Osteoblast (primary cell): Measurements from ENCODE around the gene PUM1. TPM values are rescaled to one million over a fixed set of nuclear protein-coding genes. Genes with fewer than 3 reads are reported as not detected.

ENCODE experiments used
- DNase-seq: peaks from one replicate; pipeline ENCODE4 v3.0.0; 2011; ENCODE audit warnings: low spot score, mixed read lengths; ENCODE audit not compliant: insufficient read length; ENCODE audit errors: missing footprints
- H2AFZ ChIP-seq: 2 replicates; pipeline ENCODE4 v1.6.0; 2011; ENCODE audit warnings: mild to moderate bottlenecking, low read length
- H3K27ac ChIP-seq: 2 replicates; pipeline ENCODE4 v1.5.1; 2011; ENCODE audit warnings: mild to moderate bottlenecking, low read depth, low read length, moderate library complexity
- H3K27me3 ChIP-seq: 2 replicates; pipeline ENCODE4 v1.6.0; 2012; ENCODE audit warnings: mild to moderate bottlenecking, control low read depth, inconsistent platforms, low read length, moderate library complexity; ENCODE audit not compliant: insufficient read depth
- H3K36me3 ChIP-seq: 2 replicates; pipeline ENCODE4 v1.5.1; 2011; ENCODE audit warnings: mild to moderate bottlenecking, low read length, control low read depth, moderate library complexity; ENCODE audit not compliant: insufficient read depth
- H3K4me1 ChIP-seq: 2 replicates; pipeline ENCODE4 v1.5.1; 2011; ENCODE audit warnings: mild to moderate bottlenecking, low read length, control low read depth, moderate library complexity; ENCODE audit not compliant: insufficient read depth
- H3K4me2 ChIP-seq: 2 replicates; pipeline ENCODE4 v1.6.0; 2011; ENCODE audit warnings: mild to moderate bottlenecking, low read length; ENCODE audit not compliant: insufficient read depth
- H3K4me3 ChIP-seq: fragments of 200-600 bp; sonication (generic); 3 replicates; pipeline ENCODE4 v1.5.1; 2012; ENCODE audit warnings: mild to moderate bottlenecking, low read length, inconsistent platforms; ENCODE audit not compliant: insufficient read depth
- H3K79me2 ChIP-seq: 2 replicates; pipeline ENCODE4 v1.6.0; 2012; ENCODE audit warnings: mild to moderate bottlenecking, low read length, control low read depth, inconsistent platforms; ENCODE audit not compliant: insufficient read depth
- H3K9me3 ChIP-seq: 2 replicates; pipeline ENCODE4 v1.5.1; 2011; ENCODE audit warnings: low read depth, low read length, control low read depth
- H4K20me1 ChIP-seq: 2 replicates; pipeline ENCODE4 v1.6.0; 2012; ENCODE audit warnings: mild to moderate bottlenecking, low read length, control low read depth; ENCODE audit not compliant: insufficient read depth
- total RNA-seq: library from RNA; depleted of rRNA; stranded (reverse); fragments of >200 nt; gene quantifications from 2 replicates; pipeline ENCODE4 v1.2.3, GENCODE V29; 2012
- TF ChIP-seq, protein P1 (sequence below): IDR thresholded peaks from 2 replicates; pipeline ENCODE4 v1.5.1; 2011; ENCODE audit warnings: mild to moderate bottlenecking, low read depth, low read length, moderate library complexity; ENCODE audit errors: extremely low read depth

Gene PUM1
- total RNA-seq, 1 donor: 68.8 TPM

DNA sequence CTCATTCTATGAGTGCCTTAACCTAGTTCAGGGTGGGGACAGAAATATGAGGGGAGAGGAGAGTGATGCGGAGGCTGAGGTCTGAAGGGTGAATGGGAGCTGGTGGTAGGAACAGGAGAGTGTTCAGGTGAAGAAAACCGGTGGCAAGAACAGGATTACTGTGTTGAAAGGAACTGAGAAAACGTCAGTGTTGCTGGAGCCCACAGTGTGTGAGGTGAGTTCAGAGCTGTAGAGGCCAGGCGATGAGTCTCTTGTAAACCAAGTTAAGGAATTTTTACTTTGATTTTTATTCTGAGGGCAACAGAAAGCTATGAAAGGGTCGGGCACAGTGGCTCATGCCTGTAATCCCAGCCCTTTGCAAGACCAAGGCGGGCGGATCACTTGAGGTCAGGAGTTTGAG lies 45.3 kb upstream of the PUM1 start:
- H3K79me2 ChIP-seq: no peaks in the 10 kb centered on the region
- H3K27me3 ChIP-seq: no peaks in the 10 kb centered on the region
- no peaks in the 10 kb centered on the region for H3K9me3 ChIP-seq
- no peak overlapping the region for H2AFZ ChIP-seq
- no peak overlapping the region for H3K4me3 ChIP-seq
- no peak overlapping the region for H3K4me2 ChIP-seq
- H3K27ac ChIP-seq: no peak overlapping the region
- H3K36me3 ChIP-seq: no peaks in the 10 kb centered on the region
- no peaks in the 10 kb centered on the region for H4K20me1 ChIP-seq
- TF ChIP-seq, protein P1, sequence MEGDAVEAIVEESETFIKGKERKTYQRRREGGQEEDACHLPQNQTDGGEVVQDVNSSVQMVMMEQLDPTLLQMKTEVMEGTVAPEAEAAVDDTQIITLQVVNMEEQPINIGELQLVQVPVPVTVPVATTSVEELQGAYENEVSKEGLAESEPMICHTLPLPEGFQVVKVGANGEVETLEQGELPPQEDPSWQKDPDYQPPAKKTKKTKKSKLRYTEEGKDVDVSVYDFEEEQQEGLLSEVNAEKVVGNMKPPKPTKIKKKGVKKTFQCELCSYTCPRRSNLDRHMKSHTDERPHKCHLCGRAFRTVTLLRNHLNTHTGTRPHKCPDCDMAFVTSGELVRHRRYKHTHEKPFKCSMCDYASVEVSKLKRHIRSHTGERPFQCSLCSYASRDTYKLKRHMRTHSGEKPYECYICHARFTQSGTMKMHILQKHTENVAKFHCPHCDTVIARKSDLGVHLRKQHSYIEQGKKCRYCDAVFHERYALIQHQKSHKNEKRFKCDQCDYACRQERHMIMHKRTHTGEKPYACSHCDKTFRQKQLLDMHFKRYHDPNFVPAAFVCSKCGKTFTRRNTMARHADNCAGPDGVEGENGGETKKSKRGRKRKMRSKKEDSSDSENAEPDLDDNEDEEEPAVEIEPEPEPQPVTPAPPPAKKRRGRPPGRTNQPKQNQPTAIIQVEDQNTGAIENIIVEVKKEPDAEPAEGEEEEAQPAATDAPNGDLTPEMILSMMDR: no peak
- H3K4me1 ChIP-seq: peaks cover 4% of the 10 kb centered on the region
- no peak for DNase-seq

DNA sequence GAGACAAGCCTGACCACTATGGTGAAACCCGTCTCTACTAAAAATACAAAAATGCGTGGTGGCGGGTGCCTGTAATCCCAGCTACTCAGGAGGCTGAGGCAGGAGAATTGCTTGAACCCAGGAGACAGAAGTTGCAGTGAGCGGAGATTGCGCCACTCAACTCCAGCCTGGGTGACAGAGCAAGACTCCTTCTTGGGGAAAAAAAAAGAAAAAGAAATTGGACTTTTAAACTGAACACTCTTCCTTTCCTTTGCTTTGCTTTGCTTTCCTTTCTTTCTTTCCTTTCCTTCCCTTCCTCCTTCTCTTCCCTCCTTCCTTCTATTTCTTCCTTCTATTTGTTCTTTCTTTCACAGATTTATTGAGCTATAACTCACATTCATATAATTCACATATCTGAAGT lies 43.3 kb upstream of the PUM1 start:
- Histone ChIP-seq H3K27me3 (no peaks in the 10 kb centered on the region), H3K4me2 (no peak overlapping the region), H4K20me1 (no peaks in the 10 kb centered on the region), H3K79me2 (no peaks in the 10 kb centered on the region), H3K9me3 (no peaks in the 10 kb centered on the region), H3K27ac (no peak overlapping the region), H3K4me3 (no peak overlapping the region), H2AFZ (no peak overlapping the region), H3K36me3 (no peaks in the 10 kb centered on the region), H3K4me1 (peaks cover 4% of the 10 kb centered on the region)
- TF ChIP-seq, protein P1: no peak
- DNase-seq: no peak

DNA sequence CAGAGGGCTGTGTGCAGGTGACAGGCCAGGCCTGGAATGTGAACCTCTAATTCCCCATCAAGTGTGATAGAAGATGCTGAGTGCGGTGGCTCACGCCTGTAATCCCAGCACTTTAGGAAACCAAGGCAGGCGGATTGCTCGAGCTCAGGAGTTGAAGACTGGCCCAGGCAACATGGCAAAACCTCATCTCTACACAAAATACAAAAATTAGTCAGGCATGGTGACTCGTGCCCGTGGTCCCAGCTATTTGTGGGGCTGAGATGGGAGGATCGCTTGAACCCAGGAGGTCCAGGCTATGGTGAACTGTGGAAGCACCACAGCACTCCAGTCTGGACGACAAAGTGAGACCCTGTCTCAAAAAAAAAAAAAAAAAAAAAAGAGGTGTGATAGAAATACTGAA lies 40.1 kb upstream of the PUM1 start:
- no peaks in the 10 kb centered on the region for H3K36me3 ChIP-seq
- H3K9me3 ChIP-seq: no peaks in the 10 kb centered on the region
- H3K27me3 ChIP-seq: no peaks in the 10 kb centered on the region
- no peak overlapping the region for H3K4me3 ChIP-seq
- no peak overlapping the region for H3K4me2 ChIP-seq
- H3K27ac ChIP-seq: no peak overlapping the region
- no peak for DNase-seq
- H2AFZ ChIP-seq: no peak overlapping the region
- H3K4me1 ChIP-seq: peaks cover 13% of the 10 kb centered on the region
- H4K20me1 ChIP-seq: no peaks in the 10 kb centered on the region
- H3K79me2 ChIP-seq: no peaks in the 10 kb centered on the region
- TF ChIP-seq, protein P1: no peak

DNA sequence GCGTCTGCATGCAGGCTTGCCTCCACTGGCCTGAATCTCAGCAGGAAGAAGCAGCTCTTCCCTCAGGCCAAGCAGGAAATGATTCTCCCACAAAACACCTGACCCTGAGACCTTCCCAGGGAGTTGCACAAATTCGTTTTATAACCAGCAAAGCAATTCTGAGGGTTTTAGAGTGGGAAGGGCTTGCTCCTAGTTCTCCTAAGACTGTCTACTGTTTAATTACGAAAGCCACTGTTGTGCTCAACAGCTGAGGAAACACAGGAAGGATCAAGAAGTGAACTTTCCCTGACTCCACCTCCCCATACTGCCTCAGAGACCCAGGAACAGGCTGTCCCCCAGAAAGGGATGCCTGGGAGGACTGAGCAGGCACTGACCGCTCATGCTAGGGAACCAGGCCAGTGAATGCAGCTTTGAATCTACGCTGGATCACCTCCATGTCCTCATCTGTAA lies 37.0 kb upstream of the PUM1 start:
- H3K36me3 ChIP-seq: no peaks in the 10 kb centered on the region
- TF ChIP-seq, protein P1: no peak
- H3K27me3 ChIP-seq: no peaks in the 10 kb centered on the region
- H3K4me1 ChIP-seq: peaks cover 16% of the 10 kb centered on the region
- no peaks in the 10 kb centered on the region for H3K79me2 ChIP-seq
- no peak overlapping the region for H3K4me2 ChIP-seq
- peak overlapping the region; percentile 10 for H3K27ac ChIP-seq
- H4K20me1 ChIP-seq: no peaks in the 10 kb centered on the region
- DNase-seq: peak; percentile 69
- H2AFZ ChIP-seq: peak overlapping the region; percentile 92
- H3K9me3 ChIP-seq: no peaks in the 10 kb centered on the region
- no peak overlapping the region for H3K4me3 ChIP-seq
